HG03039 (cell line): Measurements from ENCODE around the gene M6PR.
"Not testable (repeated sequence)": the region's sequence is repeated elsewhere in the genome, so short reads cannot be mapped to it uniquely, and the experiment has no call there.

Experiments used
- ATAC-seq: cut with Tn5 transposase; IDR thresholded peaks from one replicate; pipeline ENCODE4 v1.9.1; 2021; ENCODE audit warnings: mild to moderate bottlenecking, moderate library complexity; ENCODE audit not compliant: unreplicated experiment

The M6PR gene

GRCh38 chr12:8914033-8914715 is 35.3 kb downstream of the M6PR start, which contains the start of gene PHC1:
Gene PHC1 (plus strand): TSS chr12:8914509. CDS start chr12:8917678, 3,169 bp downstream.
- ATAC-seq: peak; percentile 66

- ATAC-seq: no peak
These were observed 35.8 kb downstream of the M6PR start for GRCh38 chr12:8913702-8914032.

GRCh38 chr12:8912914-8913313 is 36.5 kb downstream of the M6PR start:
- no peak for ATAC-seq

GRCh38 chr12:8911606-8912268 is 37.7 kb downstream of the M6PR start:
- no peak for ATAC-seq

GRCh38 chr12:8909752-8910151 is 39.7 kb downstream of the M6PR start:
- ATAC-seq: no peak

- ATAC-seq: no peak
These were observed 41.9 kb downstream of the M6PR start for GRCh38 chr12:8907513-8907912.

- ATAC-seq: no peak
These were observed 42.9 kb downstream of the M6PR start for GRCh38 chr12:8906266-8907180.

- no peak for ATAC-seq
These were observed 43.9 kb downstream of the M6PR start for GRCh38 chr12:8905546-8905945.

- ATAC-seq: no peak
These were observed 44.8 kb downstream of the M6PR start for GRCh38 chr12:8904665-8905064.

- no peak for ATAC-seq
These were observed 45.8 kb downstream of the M6PR start for GRCh38 chr12:8903646-8904045.

- not testable (repeated sequence) for ATAC-seq
These were observed 46.7 kb downstream of the M6PR start for GRCh38 chr12:8902703-8903102.

GRCh38 chr12:8899830-8900229 is 49.6 kb downstream of the M6PR start:
- no peak for ATAC-seq

- ATAC-seq: no peak
These were observed 52.4 kb downstream of the M6PR start for GRCh38 chr12:8897081-8897480.

- no peak for ATAC-seq
These were observed 54.5 kb downstream of the M6PR start for GRCh38 chr12:8894986-8895385.

GRCh38 chr12:8894378-8894777 is 55.1 kb downstream of the M6PR start:
- no peak for ATAC-seq

- ATAC-seq: no peak
These were observed 57.5 kb downstream of the M6PR start for GRCh38 chr12:8891976-8892375.
